DOHH2 (cell line): ENCODE data around the gene IRX6.

ENCODE experiments used
- H3F3A ChIP-seq: fragments of 200-600 bp; sonication (generic), shearing (Covaris generic); 2 replicates; pipeline ENCODE4 v1.6.0; 2016; ENCODE audit warnings: antibody characterized with exemption, mild to moderate bottlenecking; ENCODE audit not compliant: control insufficient read depth, insufficient read depth
- H3K27ac ChIP-seq: fragments of 200-600 bp; sonication (generic); 2 replicates; pipeline ENCODE4 v1.5.1; 2014; ENCODE audit warnings: low read depth, mild to moderate bottlenecking, low read length, moderate library complexity
- H3K27me3 ChIP-seq: fragments of 200-600 bp; sonication (generic); 2 replicates; pipeline ENCODE4 v1.6.1; 2014; ENCODE audit warnings: mild to moderate bottlenecking, low read length, mixed read lengths; ENCODE audit not compliant: control insufficient read depth
- H3K36me3 ChIP-seq: fragments of 200-600 bp; sonication (generic); 2 replicates; pipeline ENCODE4 v1.6.1; 2014; ENCODE audit warnings: mild to moderate bottlenecking, low read length, moderate library complexity, mixed read lengths; ENCODE audit not compliant: control insufficient read depth
- H3K4me1 ChIP-seq: fragments of 200-600 bp; sonication (generic); 2 replicates; pipeline ENCODE4 v1.6.1; 2014; ENCODE audit warnings: mild to moderate bottlenecking, low read length, mixed read lengths; ENCODE audit not compliant: control insufficient read depth
- H3K4me2 ChIP-seq: fragments of 200-600 bp; sonication (generic); 2 replicates; pipeline ENCODE4 v1.6.0; 2014; ENCODE audit warnings: mild to moderate bottlenecking, low read length, moderate library complexity
- H3K4me3 ChIP-seq: fragments of 200-600 bp; sonication (generic); 2 replicates; pipeline ENCODE4 v1.5.1; 2014; ENCODE audit warnings: mild to moderate bottlenecking, low read length, mixed read lengths
- H3K79me2 ChIP-seq: fragments of 200-600 bp; sonication (generic); 2 replicates; pipeline ENCODE4 v1.6.1; 2014; ENCODE audit warnings: mild to moderate bottlenecking, low read length, mixed read lengths; ENCODE audit not compliant: control insufficient read depth
- H3K9me2 ChIP-seq: fragments of 200-600 bp; sonication (generic); replicated peaks from 2 replicates; pipeline ENCODE4 v1.6.1; 2014; ENCODE audit warnings: mild to moderate bottlenecking, low read length, mixed read lengths; ENCODE audit not compliant: control insufficient read depth
- H3K9me3 ChIP-seq: fragments of 200-600 bp; sonication (generic); 2 replicates; pipeline ENCODE4 v1.6.1; 2014; ENCODE audit warnings: antibody characterized with exemption, low read length, mixed read lengths; ENCODE audit not compliant: control insufficient read depth, insufficient read depth
- H4K20me1 ChIP-seq: fragments of 200-600 bp; sonication (generic); 2 replicates; pipeline ENCODE4 v1.6.0; 2014; ENCODE audit warnings: low read depth, mild to moderate bottlenecking, antibody characterized with exemption, low read length, moderate library complexity; ENCODE audit not compliant: control insufficient read depth, insufficient read depth
- CTCF ChIP-seq: fragments of 200-600 bp; sonication (generic); IDR thresholded peaks from one replicate; pipeline ENCODE4 v1.5.1; 2014; ENCODE audit warnings: antibody characterized with exemption, mild to moderate bottlenecking, low read depth, low read length; ENCODE audit not compliant: poor library complexity, severe bottlenecking
- EZH2phosphoT487 ChIP-seq: fragments of 200-600 bp; sonication (generic); IDR thresholded peaks from 2 replicates; pipeline ENCODE4 v1.6.1; 2017; ENCODE audit warnings: borderline replicate concordance, mild to moderate bottlenecking, antibody characterized with exemption, low read length, moderate library complexity, mixed read lengths

The IRX6 gene

GRCh38 chr16:55325080-55325447, 1.1 kb downstream of the IRX6 start:
- H3K4me3 ChIP-seq = no peak overlapping the region
- TF ChIP-seq EZH2phosphoT487 (no peak), CTCF (no peak)
- no peaks in the 10 kb centered on the region for H4K20me1 ChIP-seq
- no peak overlapping the region for H3K27ac ChIP-seq
- H3K36me3 ChIP-seq = no peaks in the 10 kb centered on the region
- H3K9me2 ChIP-seq = no peaks in the 10 kb centered on the region
- no peaks in the 10 kb centered on the region for H3K9me3 ChIP-seq
- H3K4me1 ChIP-seq = no peaks in the 10 kb centered on the region
- H3K4me2 ChIP-seq = no peak overlapping the region
- H3K27me3 ChIP-seq = no peaks in the 10 kb centered on the region; the same call in 1 of the 2 replicates
- no peaks in the 10 kb centered on the region for H3F3A ChIP-seq
- no peaks in the 10 kb centered on the region for H3K79me2 ChIP-seq

- Histone ChIP-seq H3K4me2 (no peak overlapping the region), H3K9me3 (no peaks in the 10 kb centered on the region), H3K9me2 (no peaks in the 10 kb centered on the region), H4K20me1 (no peaks in the 10 kb centered on the region), H3F3A (no peaks in the 10 kb centered on the region), H3K27ac (no peak overlapping the region), H3K27me3 (no peaks in the 10 kb centered on the region; the same call in 1 of the 2 replicates), H3K4me3 (no peak overlapping the region), H3K79me2 (no peaks in the 10 kb centered on the region), H3K4me1 (no peaks in the 10 kb centered on the region), H3K36me3 (no peaks in the 10 kb centered on the region)
- TF ChIP-seq EZH2phosphoT487 (no peak), CTCF (no peak)
Measured at GRCh38 chr16:55325458-55326109, 1.6 kb downstream of the IRX6 start.

GRCh38 chr16:55326261-55327092, 2.5 kb downstream of the IRX6 start:
- no peaks in the 10 kb centered on the region for H3K79me2 ChIP-seq
- H3K36me3 ChIP-seq = no peaks in the 10 kb centered on the region
- no peaks in the 10 kb centered on the region for H3K4me1 ChIP-seq
- H3K9me2 ChIP-seq = no peaks in the 10 kb centered on the region
- H3K4me3 ChIP-seq = no peak overlapping the region
- H3K9me3 ChIP-seq = no peaks in the 10 kb centered on the region
- no peak overlapping the region for H3K4me2 ChIP-seq
- no peaks in the 10 kb centered on the region for H4K20me1 ChIP-seq
- TF ChIP-seq EZH2phosphoT487 (no peak), CTCF (no peak)
- no peaks in the 10 kb centered on the region for H3F3A ChIP-seq
- H3K27me3 ChIP-seq = no peaks in the 10 kb centered on the region; the same call in 1 of the 2 replicates
- no peak overlapping the region for H3K27ac ChIP-seq
